Kidney (tissue), 22 donors: ENCODE measurements around the gene CGRRF1. TPM values are rescaled to one million over a fixed set of nuclear protein-coding genes. Genes with fewer than 3 reads are reported as not detected.

Experiments used
- DNase-seq, 5 donors: peaks; one replicate each; pipeline ENCODE4 v3.0.0-alpha.2; 2013 to 2020
- FAIRE-seq: peaks from 2 replicates; lab custom pipeline; 2012; peaks lifted over from hg19 to GRCh38; lab: Jason Lieb, UNC
- H3K27ac ChIP-seq, 2 donors: one replicate each; pipeline ENCODE4 v1.7.0; 2013; ENCODE audit warnings: low read depth in 2 of 2, low read length in 2 of 2, inconsistent platforms in 1 of 2
- H3K27me3 ChIP-seq: one replicate; pipeline ENCODE4 v1.7.1; 2013; ENCODE audit warnings: low read length, inconsistent platforms; ENCODE audit not compliant: control insufficient read depth, insufficient read depth
- H3K36me3 ChIP-seq, 3 donors: one replicate each; pipeline versions ENCODE4 v1.7.0 to v1.7.1; 2013; ENCODE audit warnings: low read length in 3 of 3, control low read depth in 1 of 3, inconsistent platforms in 1 of 3; ENCODE audit not compliant: insufficient read depth in 3 of 3, control insufficient read depth in 2 of 3
- H3K4me1 ChIP-seq, 3 donors: one replicate each; pipeline versions ENCODE4 v1.7.0 to v1.7.1; 2013; ENCODE audit warnings: low read length in 3 of 3, inconsistent platforms in 1 of 3, low read depth in 1 of 3; ENCODE audit not compliant: control insufficient read depth in 2 of 3, insufficient read depth in 2 of 3
- H3K4me3 ChIP-seq, 3 donors: one replicate each; pipeline versions ENCODE4 v1.7.0 to v1.8.1; 2013; ENCODE audit warnings: low read length in 3 of 3, control low read depth in 1 of 3, inconsistent platforms in 1 of 3
- H3K9ac ChIP-seq, 3 donors: one replicate each; pipeline versions ENCODE4 v1.7.0 to v1.7.1; 2013; ENCODE audit warnings: low read length in 3 of 3, control low read depth in 1 of 3, inconsistent platforms in 1 of 3
- H3K9me3 ChIP-seq, 3 donors: one replicate each; pipeline versions ENCODE4 v1.7.0 to v1.7.1; 2013; ENCODE audit warnings: low read length in 3 of 3, control low read depth in 1 of 3, inconsistent platforms in 1 of 3; ENCODE audit not compliant: control insufficient read depth in 2 of 3, insufficient read depth in 1 of 3
- intact Hi-C: fragments of 100-400 bp; cut with DNase I; formaldehyde crosslinking; loops from one replicate; pipeline ENCODE4 v1.11.1; 2022
- long read RNA-seq, 10 donors: library from polyadenylated mRNA in 1 of 10; unstranded in 1 of 10; transcript quantifications; one replicate each; pipeline ENCODE4 v2.0.0 and lab custom pipeline, GENCODE V29; 2021 to 2026
- polyA plus RNA-seq: library from polyadenylated mRNA; stranded (reverse); fragments of 350-450 nt; fragmentation: Illumina TruSeq; extraction: RNeasy Lipid Tissue Mini Kit (QIAGEN cat#74804); gene quantifications from one replicate; pipeline ENCODE4 v1.2.3, GENCODE V29; 2014; ENCODE audit warnings: low read depth, low replicate concordance; ENCODE audit not compliant: insufficient read depth
- total RNA-seq: library from RNA; stranded (reverse); fragmentation: NEBNext Ultra II Directional; extraction: Animal tissue kit (Norgen Biotek cat#: 25700); gene quantifications from one replicate; pipeline ENCODE4 v1.2.1, GENCODE V29; 2021
- TF ChIP-seq, protein P1 (sequence below): IDR thresholded peaks from 3 replicates; pipeline ENCODE4 v1.5.1; 2012; ENCODE audit warnings: mild to moderate bottlenecking, moderate library complexity, borderline replicate concordance; ENCODE audit not compliant: insufficient read depth; ENCODE audit errors: extremely low read depth
- donor health status: control.
- donor health status: control.
- donor health status: control.
- donor health status: control.
- donor health status: control.
- donor health status: DM: yes; HTN: yes; CAD: no.
- donor health status: Normal renal cell carcinoma (clear cell type).

The CGRRF1 gene
- 19.6 TPM for total RNA-seq
- polyA plus RNA-seq: 26.2 TPM
- long read RNA-seq, donor 1, transcript CGRRF1-201 (6 exons, 2,057 nt): major isoform, 7 of 8 reads
- long read RNA-seq, donor 1, partial matches to known transcripts: 0 of 8 reads
- long read RNA-seq, donor 1, other reads (novel, unspliced or antisense): 0 of 8 reads
- long read RNA-seq, donor 2, transcript CGRRF1-201 (6 exons, 2,057 nt): major isoform, 18 of 19 reads
- long read RNA-seq, donor 2, partial matches to known transcripts: 0 of 19 reads
- long read RNA-seq, donor 2, other reads (novel, unspliced or antisense): 0 of 19 reads
- long read RNA-seq, donor 3, transcript CGRRF1-201 (6 exons, 2,057 nt): major isoform, 14 of 15 reads
- long read RNA-seq, donor 3, partial matches to known transcripts: 0 of 15 reads
- long read RNA-seq, donor 3, other reads (novel, unspliced or antisense): 0 of 15 reads
- long read RNA-seq, donor 4, transcript CGRRF1-201 (6 exons, 2,057 nt): major isoform, 7 of 7 reads
- long read RNA-seq, donor 4, partial matches to known transcripts: 0 of 7 reads
- long read RNA-seq, donor 4, other reads (novel, unspliced or antisense): 0 of 7 reads
- long read RNA-seq, donor 5, partial matches to known transcripts: 0 of 2 reads
- long read RNA-seq, donor 5, other reads (novel, unspliced or antisense): 0 of 2 reads
- long read RNA-seq, donor 6, transcript CGRRF1-201 (6 exons, 2,057 nt): major isoform, 22 of 23 reads
- long read RNA-seq, donor 6, partial matches to known transcripts: 0 of 23 reads
- long read RNA-seq, donor 6, other reads (novel, unspliced or antisense): 0 of 23 reads
- long read RNA-seq, donor 7, transcript CGRRF1-201 (6 exons, 2,057 nt): major isoform, 10 of 17 reads
- long read RNA-seq, donor 7, partial matches to known transcripts: 0 of 17 reads
- long read RNA-seq, donor 7, other reads (novel, unspliced or antisense): 6 of 17 reads
- long read RNA-seq, donor 8, transcript CGRRF1-201 (6 exons, 2,057 nt): major isoform, 12 of 13 reads
- long read RNA-seq, donor 8, partial matches to known transcripts: 0 of 13 reads
- long read RNA-seq, donor 8, other reads (novel, unspliced or antisense): 0 of 13 reads
- long read RNA-seq, donor 9, partial matches to known transcripts: 0 of 1 reads
- long read RNA-seq, donor 9, other reads (novel, unspliced or antisense): 0 of 1 reads
- long read RNA-seq, donor 10, transcript CGRRF1-201 (6 exons, 2,057 nt): major isoform, 5 of 5 reads
- long read RNA-seq, donor 10, partial matches to known transcripts: 0 of 5 reads
- long read RNA-seq, donor 10, other reads (novel, unspliced or antisense): 0 of 5 reads

- intact Hi-C loops: no loop called here
- Histone ChIP-seq H3K9ac (peak within 1 kb of the TSS; percentile 93 to 95 (median 94)), H3K4me3 (peak within 1 kb of the TSS; percentile 85 to 94 (median 88)), H3K9me3 (no peaks in the 10 kb centered on the region), H3K27ac (peak within 1 kb of the TSS; percentile 71), H3K27me3 (no peaks in the 10 kb centered on the region), H3K36me3 (no peaks in the 10 kb centered on the region), H3K4me1 (peaks cover 0 to 15% (median 6%) of the 10 kb centered on the region in 3 donors)
- FAIRE-seq (peak; percentile 68), DNase-seq (peak; percentile 98 to 99 (median 99))
- TF ChIP-seq, protein P1, sequence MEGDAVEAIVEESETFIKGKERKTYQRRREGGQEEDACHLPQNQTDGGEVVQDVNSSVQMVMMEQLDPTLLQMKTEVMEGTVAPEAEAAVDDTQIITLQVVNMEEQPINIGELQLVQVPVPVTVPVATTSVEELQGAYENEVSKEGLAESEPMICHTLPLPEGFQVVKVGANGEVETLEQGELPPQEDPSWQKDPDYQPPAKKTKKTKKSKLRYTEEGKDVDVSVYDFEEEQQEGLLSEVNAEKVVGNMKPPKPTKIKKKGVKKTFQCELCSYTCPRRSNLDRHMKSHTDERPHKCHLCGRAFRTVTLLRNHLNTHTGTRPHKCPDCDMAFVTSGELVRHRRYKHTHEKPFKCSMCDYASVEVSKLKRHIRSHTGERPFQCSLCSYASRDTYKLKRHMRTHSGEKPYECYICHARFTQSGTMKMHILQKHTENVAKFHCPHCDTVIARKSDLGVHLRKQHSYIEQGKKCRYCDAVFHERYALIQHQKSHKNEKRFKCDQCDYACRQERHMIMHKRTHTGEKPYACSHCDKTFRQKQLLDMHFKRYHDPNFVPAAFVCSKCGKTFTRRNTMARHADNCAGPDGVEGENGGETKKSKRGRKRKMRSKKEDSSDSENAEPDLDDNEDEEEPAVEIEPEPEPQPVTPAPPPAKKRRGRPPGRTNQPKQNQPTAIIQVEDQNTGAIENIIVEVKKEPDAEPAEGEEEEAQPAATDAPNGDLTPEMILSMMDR: peak; percentile 57
Measured at GRCh38 chr14:54509546-54510501, at the start of gene CGRRF1. Gene CGRRF1 (plus strand): TSS chr14:54509906. CDS start chr14:54509960, 54 bp downstream.

- FAIRE-seq (no peak), DNase-seq (no peak)
- Histone ChIP-seq H3K9ac (no peak overlapping the region), H3K9me3 (no peaks in the 10 kb centered on the region), H3K36me3 (no peaks in the 10 kb centered on the region), H3K27ac (no peak overlapping the region), H3K4me3 (no peak overlapping the region), H3K27me3 (no peaks in the 10 kb centered on the region), H3K4me1 (no peaks in the 10 kb centered on the region)
- TF ChIP-seq, protein P1: no peak
- intact Hi-C loops: no loop called here
Measured at GRCh38 chr14:54462048-54462447, 47.7 kb upstream of the CGRRF1 start.

- Histone ChIP-seq H3K4me3 (no peak overlapping the region), H3K9ac (no peak overlapping the region), H3K27ac (no peak overlapping the region), H3K27me3 (no peaks in the 10 kb centered on the region), H3K36me3 (no peaks in the 10 kb centered on the region), H3K9me3 (no peaks in the 10 kb centered on the region), H3K4me1 (no peaks in the 10 kb centered on the region)
- intact Hi-C loops: no loop called here
- FAIRE-seq: no peak
- no peak for DNase-seq
- TF ChIP-seq, protein P1: no peak
Measured at GRCh38 chr14:54465654-54466053, 44.1 kb upstream of the CGRRF1 start.
